GM19099 (cell line): Measurements from ENCODE around the gene OR5D18.

Experiments
- POLR2A ChIP-seq: IDR thresholded peaks from 3 replicates; pipeline ENCODE4 v1.6.1; 2011; ENCODE audit warnings: low read depth; ENCODE audit not compliant: insufficient read length; ENCODE audit errors: extremely low read depth

Gene OR5D18

DNA sequence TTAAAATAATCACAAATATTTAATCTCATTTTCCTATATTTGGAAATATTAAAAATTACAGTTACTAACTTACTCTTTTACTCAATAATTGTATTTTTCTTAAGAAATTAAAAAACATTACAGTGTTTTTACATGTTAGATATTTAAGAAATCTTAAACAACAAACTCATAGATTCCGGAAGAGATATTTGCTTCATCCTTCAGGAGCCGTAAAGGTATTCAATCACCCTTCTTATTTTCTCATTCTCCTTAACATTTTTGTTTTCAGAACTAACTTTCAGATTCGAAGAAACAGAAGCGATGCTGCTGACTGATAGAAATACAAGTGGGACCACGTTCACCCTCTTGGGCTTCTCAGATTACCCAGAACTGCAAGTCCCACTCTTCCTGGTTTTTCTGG, at the start of gene OR5D18:
Gene OR5D18, plus strand, starts transcription at position 301 of the 400 bp plus-strand sequence. Its CDS starts 0 bp downstream, at position 301.
- TF ChIP-seq POLR2A: no peak

DNA sequence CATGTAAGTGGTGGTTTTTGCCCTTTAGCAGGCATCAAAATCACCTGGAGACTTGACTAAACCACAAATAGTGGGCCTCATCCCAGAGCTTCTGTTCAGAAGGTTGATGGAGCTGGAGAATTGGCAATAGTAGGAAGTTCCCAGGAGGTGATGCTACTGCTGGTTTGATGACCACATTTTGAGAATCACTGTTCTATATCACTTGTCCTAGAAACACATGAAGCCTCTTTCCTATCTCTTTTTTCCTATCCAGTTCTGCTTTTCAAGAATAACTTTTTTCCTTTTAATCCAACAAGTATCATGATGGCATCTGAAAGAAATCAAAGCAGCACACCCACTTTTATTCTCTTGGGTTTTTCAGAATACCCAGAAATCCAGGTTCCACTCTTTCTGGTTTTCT, 46.3 kb upstream of the OR5D18 start, which contains the start of gene OR5D13:
Gene OR5D13, plus strand, starts transcription at position 301 of the 400 bp plus-strand sequence. Its CDS starts 0 bp downstream, at position 301.
- TF ChIP-seq POLR2A: no peak

DNA sequence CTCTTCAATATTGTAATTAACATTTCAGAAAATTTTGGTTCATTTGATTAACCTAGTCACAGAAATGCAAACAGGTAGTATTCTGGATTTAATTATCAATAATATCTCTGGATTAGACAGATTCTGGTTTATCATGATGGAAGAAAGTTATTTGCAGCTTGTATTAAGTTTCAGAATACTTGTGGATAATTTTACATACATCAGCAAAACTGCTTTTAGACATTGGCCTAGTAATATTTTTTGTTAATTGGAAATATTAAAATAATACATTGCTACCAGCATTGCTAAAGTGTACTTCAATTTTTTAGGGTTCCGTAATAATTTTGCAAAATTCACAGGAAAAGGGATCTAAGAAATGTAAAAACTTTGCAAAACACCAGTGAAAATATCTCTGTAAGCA, 27.8 kb upstream of the OR5D18 start:
- TF ChIP-seq POLR2A: no peak

GRCh38 chr11:55793321-55793720, 26.1 kb upstream of the OR5D18 start:
- no peak for TF ChIP-seq POLR2A

DNA sequence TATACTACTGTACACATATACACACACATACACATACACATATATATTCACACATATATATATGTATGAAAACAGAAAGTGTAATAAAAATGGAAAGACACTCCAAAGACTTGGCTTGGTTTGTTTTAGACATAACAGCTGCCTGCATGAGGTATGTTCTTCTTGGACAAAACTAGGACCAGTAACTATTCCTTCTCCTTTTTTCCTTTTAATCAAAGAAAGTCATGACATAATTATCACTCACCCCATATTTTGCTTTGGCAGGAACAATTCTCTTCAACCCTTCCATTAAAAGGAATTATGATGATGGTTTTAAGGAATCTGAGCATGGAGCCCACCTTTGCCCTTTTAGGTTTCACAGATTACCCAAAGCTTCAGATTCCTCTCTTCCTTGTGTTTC, 24.2 kb upstream of the OR5D18 start, which contains the start of gene OR5D14:
Gene OR5D14, plus strand, starts transcription at position 301 of the 400 bp plus-strand sequence. Its CDS starts 0 bp downstream, at position 301.
- TF ChIP-seq POLR2A: no peak

DNA sequence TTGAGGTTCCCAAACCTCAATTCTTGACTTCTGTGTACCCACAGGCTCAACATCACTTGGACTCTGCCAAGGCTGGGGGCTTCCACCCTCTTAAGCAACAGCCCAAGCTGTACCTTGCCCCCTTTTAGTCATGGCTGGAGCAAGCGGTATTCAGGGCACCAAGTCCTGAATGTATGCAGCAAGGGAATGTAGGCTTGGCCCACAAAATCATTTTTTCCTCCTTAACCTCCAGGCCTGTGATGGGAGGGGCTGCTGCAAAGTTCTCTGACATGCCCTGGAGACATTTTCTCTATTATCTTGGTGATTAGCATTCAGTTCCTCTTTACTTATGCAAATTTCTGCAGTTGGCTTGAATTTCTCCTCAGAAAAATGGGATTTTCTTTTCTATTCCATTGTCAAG, 13.2 kb upstream of the OR5D18 start:
- no peak for TF ChIP-seq POLR2A

GRCh38 chr11:55811067-55811466, 8.4 kb upstream of the OR5D18 start, which contains the start of gene OR5L1:
Gene OR5L1, plus strand, starts transcription at chr11:55811367. Its CDS starts 100 bp downstream, at chr11:55811467.
- TF ChIP-seq POLR2A: no peak

- no peak for TF ChIP-seq POLR2A
Observed at GRCh38 chr11:55826919-55827318, 7.5 kb downstream of the OR5D18 start, which contains the start of gene OR5L2. Gene OR5L2, plus strand, starts transcription at chr11:55827219. Its CDS starts 0 bp downstream, at chr11:55827219.

GRCh38 chr11:55838452-55838851, 19.0 kb downstream of the OR5D18 start, which contains the start of gene OR5D16:
Gene OR5D16, plus strand, starts transcription at chr11:55838752. Its CDS starts 0 bp downstream, at chr11:55838752.
- TF ChIP-seq POLR2A: no peak

DNA sequence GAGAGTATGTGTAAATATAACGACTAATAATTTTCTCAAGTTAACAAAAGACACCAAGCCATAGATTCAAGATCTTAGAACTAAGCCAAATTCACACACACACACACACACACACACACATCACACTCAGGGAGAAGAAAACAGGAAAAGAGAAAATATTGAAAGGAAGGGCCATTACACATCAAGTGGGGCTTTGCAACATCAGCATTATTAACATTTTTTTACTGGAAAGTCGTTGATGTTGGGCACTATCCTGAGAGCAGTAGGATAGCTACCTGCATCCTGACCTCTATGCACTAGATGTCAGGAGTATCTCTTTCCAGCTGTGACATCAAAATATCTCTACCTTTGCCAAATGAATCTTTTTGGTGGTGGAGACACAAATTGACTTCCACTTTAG, 28.0 kb downstream of the OR5D18 start:
- no peak for TF ChIP-seq POLR2A

- no peak for TF ChIP-seq POLR2A
Observed at GRCh38 chr11:55849037-55849436, 29.6 kb downstream of the OR5D18 start.

- no peak for TF ChIP-seq POLR2A
Observed at GRCh38 chr11:55852141-55852540, 32.7 kb downstream of the OR5D18 start.

DNA sequence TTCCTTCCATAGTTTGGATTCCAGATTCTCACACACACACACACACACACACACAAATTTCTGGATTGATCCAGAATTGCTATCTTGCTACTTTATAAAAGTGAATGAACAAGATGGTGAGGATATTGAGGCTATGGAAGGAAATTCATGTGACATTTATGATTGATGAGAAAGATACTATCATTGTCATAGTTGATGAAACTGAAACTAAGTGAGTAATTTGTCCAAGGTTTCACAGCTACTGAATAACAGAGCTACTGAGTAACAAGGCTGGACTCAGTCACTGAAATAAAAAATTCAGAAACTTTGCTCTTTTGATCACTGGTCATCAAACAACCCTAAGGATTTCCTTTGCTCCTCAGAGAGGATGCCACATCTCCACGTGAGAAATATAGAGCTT, 35.3 kb downstream of the OR5D18 start:
- TF ChIP-seq POLR2A: no peak
